GM12878 (cell line): ENCODE results near the gene SWSAP1. TPM values are rescaled to one million over a fixed set of nuclear protein-coding genes. Genes with fewer than 3 reads are reported as not detected.

ENCODE experiments used
- ATAC-seq: fragments of 200-7000 bp; cut with Tn5 transposase; 3 replicates; pipeline ENCODE4 v1.9.1; 2020; ENCODE audit warnings: mild to moderate bottlenecking, moderate library complexity
- BruUV-seq: library from RNA; stranded (reverse); fragments of 400-500 nt; replicated peaks from 2 replicates; lab custom pipeline; 2021; lab: Mats Ljungman, UMichigan
- CTCF ChIA-PET: fragments of 300-600 bp; sonication (Branson Sonifier 250); formaldehyde crosslinking; extraction: SDS; loops from one replicate; lab custom pipeline; 2021; ENCODE audit warnings: inconsistent platforms; lab: Yijun Ruan, JAX
- POLR2A ChIA-PET: fragments of 350-600 bp; formaldehyde crosslinking; extraction: SDS; loops from one replicate; lab custom pipeline; 2021; ENCODE audit warnings: inconsistent platforms; lab: Charles Lee
- RAD21 ChIA-PET: fragments of 300-600 bp; sonication (Branson Sonifier 250); formaldehyde crosslinking; loops from one replicate; lab custom pipeline; 2023; ENCODE audit warnings: antibody characterized with exemption; ENCODE audit not compliant: unreplicated experiment; lab: Charles Lee
- SMC1A ChIA-PET: fragments of 300-600 bp; sonication (Branson Sonifier 250); formaldehyde crosslinking; loops from one replicate; lab custom pipeline; 2023; ENCODE audit not compliant: unreplicated experiment, uncharacterized antibody; lab: Charles Lee
- DNase-seq: peaks from one replicate; pipeline ENCODE4 v3.0.0-alpha.2; 2011; ENCODE audit warnings: low read depth, low spot score
- FAIRE-seq: peaks from 3 replicates; lab custom pipeline; 2011; peaks lifted over from hg19 to GRCh38; lab: Jason Lieb, UNC
- H2AFZ ChIP-seq: 2 replicates; pipeline ENCODE4 v1.6.0; 2011; ENCODE audit warnings: low read depth, low read length, control low read depth; ENCODE audit not compliant: control insufficient read depth
- H3K27ac ChIP-seq: 2 replicates; pipeline ENCODE4 v1.5.1; 2011; ENCODE audit warnings: control low read depth; ENCODE audit not compliant: control insufficient read depth, insufficient read depth
- H3K27me3 ChIP-seq, 2 experiments: replicated peaks in 1 of 2; 2 replicates each; pipeline versions ENCODE4 v1.6.0 to v1.6.1; 2011; ENCODE audit warnings: low read length in 1 of 2; ENCODE audit not compliant: control insufficient read depth in 2 of 2, insufficient read depth in 2 of 2
- H3K36me3 ChIP-seq, 2 experiments: 2 replicates each; pipeline ENCODE4 v1.5.1; 2011; ENCODE audit warnings: low read length in 1 of 2; ENCODE audit not compliant: control insufficient read depth in 2 of 2, insufficient read depth in 2 of 2
- H3K4me1 ChIP-seq: 2 replicates; pipeline ENCODE4 v1.6.1; 2011; ENCODE audit warnings: mild to moderate bottlenecking, low read length, moderate library complexity, mixed read lengths; ENCODE audit not compliant: control insufficient read depth, insufficient read depth
- H3K4me2 ChIP-seq: 2 replicates; pipeline ENCODE4 v1.6.0; 2011; ENCODE audit warnings: control low read depth; ENCODE audit not compliant: control insufficient read depth, insufficient read depth
- H3K4me3 ChIP-seq: fragments of 200-600 bp; sonication (generic); 2 replicates; pipeline ENCODE4 v1.5.1; 2016
- H3K79me2 ChIP-seq: 2 replicates; pipeline ENCODE4 v1.6.0; 2011; ENCODE audit warnings: low read length; ENCODE audit not compliant: control insufficient read depth, insufficient read depth
- H3K9ac ChIP-seq: 2 replicates; pipeline ENCODE4 v1.8.0; 2011; ENCODE audit warnings: low read length, control low read depth, mixed read lengths; ENCODE audit not compliant: control insufficient read depth, insufficient read depth
- H3K9me3 ChIP-seq: replicated peaks from 3 replicates; pipeline ENCODE4 v1.5.1; 2011; ENCODE audit warnings: mild to moderate bottlenecking, low read length; ENCODE audit not compliant: control insufficient read depth, insufficient read depth
- H4K20me1 ChIP-seq: 2 replicates; pipeline ENCODE4 v1.6.0; 2011; ENCODE audit not compliant: control insufficient read depth, insufficient read depth
- CBX3 ChIP-seq: fragments of 200-600 bp; sonication (generic); IDR thresholded peaks from 2 replicates; pipeline ENCODE4 v1.6.1; 2016; ENCODE audit warnings: low read depth, borderline replicate concordance
- CBX5 ChIP-seq: sonication (generic); IDR thresholded peaks from 2 replicates; pipeline ENCODE4 v1.6.1; 2016; ENCODE audit warnings: low read depth, moderate library complexity, mild to moderate bottlenecking, inconsistent platforms
- CREB1 ChIP-seq: IDR thresholded peaks from 2 replicates; pipeline ENCODE4 v1.6.1; 2012; ENCODE audit warnings: low read depth, mild to moderate bottlenecking, inconsistent platforms
- ESRRA ChIP-seq: IDR thresholded peaks from 2 replicates; pipeline ENCODE4 v1.6.1; 2012; ENCODE audit warnings: mild to moderate bottlenecking, low read length, improper control_type of control experiment
- EZH2 ChIP-seq: IDR thresholded peaks from 2 replicates; pipeline ENCODE4 v1.6.1; 2012; ENCODE audit warnings: low read depth, mild to moderate bottlenecking, control low read depth, inconsistent platforms, low read length, borderline replicate concordance; ENCODE audit not compliant: control insufficient read depth
- FOXM1 ChIP-seq: IDR thresholded peaks from 2 replicates; pipeline ENCODE4 v1.6.1; 2012; ENCODE audit warnings: low read depth, mild to moderate bottlenecking, inconsistent platforms, low read length, moderate library complexity
- IKZF1 ChIP-seq: fragments of 450-650 bp; conservative IDR thresholded peaks from 2 replicates; pipeline ENCODE4 v1.6.1; 2017; ENCODE audit warnings: antibody characterized with exemption, mild to moderate bottlenecking
- NR2F1 ChIP-seq: fragments of 450-650 bp; conservative IDR thresholded peaks from 2 replicates; pipeline ENCODE4 v1.6.1; 2017; ENCODE audit warnings: mild to moderate bottlenecking
- RELB ChIP-seq: fragments of 450-650 bp; IDR thresholded peaks from 2 replicates; pipeline ENCODE4 v1.6.1; 2017; ENCODE audit warnings: low read depth, mild to moderate bottlenecking, moderate library complexity
- SUPT20H ChIP-seq: IDR thresholded peaks from 2 replicates; pipeline ENCODE4 v1.6.1; 2011; ENCODE audit warnings: low read depth, mild to moderate bottlenecking, low read length, moderate library complexity, borderline replicate concordance; ENCODE audit not compliant: control insufficient read depth
- TARDBP ChIP-seq: IDR thresholded peaks from 2 replicates; pipeline ENCODE4 v1.6.1; 2016; ENCODE audit warnings: borderline replicate concordance
- TCF12 ChIP-seq: IDR thresholded peaks from 2 replicates; pipeline ENCODE4 v1.6.1; 2011; ENCODE audit warnings: low read depth, mild to moderate bottlenecking, low read length
- ZNF592 ChIP-seq: fragments of 450-650 bp; IDR thresholded peaks from 2 replicates; pipeline ENCODE4 v1.6.1; 2017; ENCODE audit warnings: mild to moderate bottlenecking, moderate library complexity
- WGBS: methylation state at CpG from one replicate; pipeline ENCODE4 v1.1.6; 2016; ENCODE audit warnings: low lambda C conversion rate; ENCODE audit not compliant: insufficient replicate concordance, insufficient coverage; ENCODE audit errors: missing lambda C conversion rate; 5-methylcytosine and 5-hydroxymethylcytosine counted together
- in situ Hi-C: fragments of 300-500 bp; cut with MboI; formaldehyde crosslinking; loops from 9 replicates; pipeline ENCODE4 v1.14.3; 2018; ENCODE audit warnings: mixed read lengths
- intact Hi-C: fragments of 100-400 bp; cut with micrococcal nuclease; formaldehyde crosslinking; loops from one replicate; pipeline ENCODE4 v1.14.2; 2022; ENCODE audit not compliant: unreplicated experiment
- polyA plus RNA-seq, 11 experiments: library from polyadenylated mRNA; depleted of rRNA in 4 of 11; unstranded in 6 of 11; stranded (reverse) in 5 of 11; fragments of >200 nt; fragmentation: Nextera tagmentation in 4 of 11; fragmentation: Illumina TruSeq in 1 of 11; extraction: Ambion mirVana in 4 of 11; extraction: Trizol in 1 of 11; gene quantifications; 1 replicate in 1 of 11; 2 replicates in 10 of 11; pipeline versions ENCODE4 v1.2.1 to v1.2.3, GENCODE V29; 2011 to 2016; ENCODE audit warnings: inconsistent platforms in 2 of 11, missing spikeins in 2 of 11, low read depth in 1 of 11
- total RNA-seq, 4 experiments: library from RNA; depleted of rRNA in 3 of 4; stranded (reverse); fragments of >200 nt in 3 of 4; fragmentation: Illumina TruSeq in 1 of 4; extraction: Trizol in 1 of 4; gene quantifications; 2 replicates each; pipeline versions ENCODE4 v1.2.1 to v1.2.3, GENCODE V29; 2013 to 2021

Gene SWSAP1
- total and polyA plus RNA-seq, 10 of the 15 experiments (the other 5 are each of a cell fraction or from before 2014, with no cell fraction given), result 0.18 to 6.5 (median 2.4) TPM

GRCh38 chr19:11422163-11423065 is 47.9 kb downstream of the SWSAP1 start (continued):
- TF ChIP-seq NR2F1 (0 out of 2 replicates have a peak, but pooled peaks have one; percentile 24), IKZF1 (peak; percentile 50; the same call in 1 of the 2 replicates), TCF12 (peak; percentile 70; the same call in 1 of the 2 replicates), CREB1 (peak; percentile 54), CBX5 (no peak), RELB (peak; percentile 41; the same call in 1 of the 2 replicates)

GRCh38 chr19:11423164-11423790 is 48.8 kb downstream of the SWSAP1 start:
- Histone ChIP-seq H3K27me3 (peaks cover 7 to 16% of the 10 kb centered on the region in 2 experiments), H3K4me3 (no peak overlapping the region), H3K4me1 (peaks cover 22% of the 10 kb centered on the region), H4K20me1 (no peaks in the 10 kb centered on the region), H3K79me2 (no peaks in the 10 kb centered on the region), H3K9ac (no peak overlapping the region), H3K36me3 (no peaks in the 10 kb centered on the region), H3K4me2 (no peak overlapping the region), H3K27ac (no peak overlapping the region), H3K9me3 (no peaks in the 10 kb centered on the region), H2AFZ (no peak overlapping the region)
- CTCF ChIA-PET, result interaction anchor here (0.6 to 1.4 kb wide), 3 partner anchors 12 to 59 kb away, joined by 3 to 5 read pairs (median 3); partner anchors contain the start of genes ODAD3 and PRKCSH
- intact Hi-C loops, result no loop called here
- in situ Hi-C loops, result no loop called here
- no peak for ATAC-seq
- WGBS, result 36% methylated on average over 24 of the region's 27 CpGs
- DNase-seq, result no peak
- RAD21 ChIA-PET, result interaction anchor here (1.1 to 2.2 kb wide), 2 partner anchors 40 to 59 kb away, joined by 4 to 7 read pairs; no protein-coding TSS in a partner anchor
- no peak for FAIRE-seq
- SMC1A ChIA-PET, result interaction anchor here (1.2 to 2.3 kb wide), 3 partner anchors 12 to 42 kb away, joined by 3 to 14 read pairs (median 3); partner anchors contain the start of genes ODAD3 and PRKCSH
- BruUV-seq, result no TSS peak
- POLR2A ChIA-PET, result interaction anchor here (0.5 to 1.1 kb wide), 4 partner anchors 21 to 218 kb away, joined by 3 read pairs; no protein-coding TSS in a partner anchor
- TF ChIP-seq EZH2, result no peak
- no peak for TF ChIP-seq TARDBP
- no peak for TF ChIP-seq ZNF592
- no peak for TF ChIP-seq SUPT20H
- TF ChIP-seq CBX3, result no peak
- TF ChIP-seq ESRRA, result no peak
- no peak for TF ChIP-seq FOXM1
